ENCODE data around the gene SRI. TPM values are rescaled to one million over a fixed set of nuclear protein-coding genes. Genes with fewer than 3 reads are reported as not detected.

The SRI gene
- total and polyA plus RNA-seq, 7 experiments from 2014 or later, result 39.9 to 209 (median 66.4) TPM

- Mint-ChIP-seq H3K9me3 (peaks cover 7 to 32% (median 16%) of the 10 kb centered on the region in 11 donors), H3K27me3 (peaks cover 0 to 35% (median 32%) of the 10 kb centered on the region in 5 donors), H3K36me3 (peaks cover 0 to 5% (median 0%) of the 10 kb centered on the region in 5 donors), H3K4me3 (no peak overlapping the region), H3K27ac (no peak overlapping the region), H3K4me1 (no peaks in the 10 kb centered on the region)
- CTCF ChIA-PET, result no interaction called here
- H3K36me3 ChIP-seq (ENCODE audit: control insufficient read depth in 2 of 3, insufficient read depth in 3 of 3, low read length in 3 of 3), result no peaks in the 10 kb centered on the region
- POLR2A ChIA-PET, result no interaction called here
- DNase-seq, result no peak
- H3K4me3 ChIP-seq (ENCODE audit: low read length), result no peak overlapping the region
- H3K27ac ChIP-seq (ENCODE audit: low read depth, low read length), result no peak overlapping the region
- intact Hi-C loops (cut with micrococcal nuclease), result no loop called here
- H3K4me1 ChIP-seq (ENCODE audit: control insufficient read depth in 2 of 2, insufficient read depth in 2 of 2, low read length in 2 of 2), result no peaks in the 10 kb centered on the region
- H3K27me3 ChIP-seq (ENCODE audit: control insufficient read depth in 2 of 2, insufficient read depth in 2 of 2, low read length in 2 of 2), result no peaks in the 10 kb centered on the region
- ATAC-seq, result no peak
- peaks cover 0 to 13% (median 0%) of the 10 kb centered on the region in 3 experiments for H3K9me3 ChIP-seq (ENCODE audit: control insufficient read depth in 2 of 3, low read length in 3 of 3)
Measured at GRCh38 chr7:88253640-88254039, 33.8 kb upstream of the SRI start.

- Mint-ChIP-seq H3K4me3 (no peak overlapping the region), H3K4me1 (no peaks in the 10 kb centered on the region), H3K27me3 (peaks cover 0 to 23% (median 13%) of the 10 kb centered on the region in 5 donors), H3K9me3 (no peaks in the 10 kb centered on the region), H3K27ac (no peak overlapping the region), H3K36me3 (no peaks in the 10 kb centered on the region)
- ATAC-seq (no peak), DNase-seq (no peak)
- Histone ChIP-seq H3K4me1 (ENCODE audit: control insufficient read depth in 2 of 2, insufficient read depth in 2 of 2, low read length in 2 of 2) (no peaks in the 10 kb centered on the region), H3K9me3 (ENCODE audit: control insufficient read depth in 2 of 3, low read length in 3 of 3) (no peaks in the 10 kb centered on the region), H3K4me3 (ENCODE audit: low read length) (no peak overlapping the region), H3K27ac (ENCODE audit: low read depth, low read length) (no peak overlapping the region), H3K27me3 (ENCODE audit: control insufficient read depth in 2 of 2, insufficient read depth in 2 of 2, low read length in 2 of 2) (no peaks in the 10 kb centered on the region), H3K36me3 (ENCODE audit: control insufficient read depth in 2 of 3, insufficient read depth in 3 of 3, low read length in 3 of 3) (no peaks in the 10 kb centered on the region)
- intact Hi-C loops (cut with micrococcal nuclease), result loop anchor here (2.0 to 5.0 kb wide), 5 partner anchors 23 to 1873 kb away; partner anchors contain the start of gene SRI (in 1 of the 2)
- POLR2A ChIA-PET, result no interaction called here
- CTCF ChIA-PET, result no interaction called here
Measured at GRCh38 chr7:88244258-88244657, 24.4 kb upstream of the SRI start.

GRCh38 chr7:88243345-88243909 lies 23.6 kb upstream of the SRI start:
- POLR2A ChIA-PET, result no interaction called here

GRCh38 chr7:88239852-88240251 lies 20.0 kb upstream of the SRI start:
- intact Hi-C loops (cut with micrococcal nuclease), result loop anchor here (5.0 kb wide), 3 partner anchors 597 to 1877 kb away; no protein-coding TSS in a partner anchor
- Histone ChIP-seq H3K4me1 (ENCODE audit: control insufficient read depth in 2 of 2, insufficient read depth in 2 of 2, low read length in 2 of 2) (no peaks in the 10 kb centered on the region), H3K4me3 (ENCODE audit: low read length) (no peak overlapping the region), H3K9me3 (ENCODE audit: control insufficient read depth in 2 of 3, low read length in 3 of 3) (no peaks in the 10 kb centered on the region), H3K27me3 (ENCODE audit: control insufficient read depth in 2 of 2, insufficient read depth in 2 of 2, low read length in 2 of 2) (no peaks in the 10 kb centered on the region), H3K27ac (ENCODE audit: low read depth, low read length) (no peak overlapping the region), H3K36me3 (ENCODE audit: control insufficient read depth in 2 of 3, insufficient read depth in 3 of 3, low read length in 3 of 3) (no peaks in the 10 kb centered on the region)
- DNase-seq (no peak), ATAC-seq (no peak)
- Mint-ChIP-seq H3K4me1 (peaks cover 0 to 4% (median 2%) of the 10 kb centered on the region in 7 donors), H3K9me3 (no peaks in the 10 kb centered on the region), H3K36me3 (no peaks in the 10 kb centered on the region), H3K27ac (no peak overlapping the region), H3K4me3 (no peak overlapping the region), H3K27me3 (peaks cover 0 to 20% (median 10%) of the 10 kb centered on the region in 5 donors)
- ChIA-PET CTCF (no interaction called here), POLR2A (no interaction called here)

More at GRCh38 chr7:88243345-88243909, 23.6 kb upstream of the SRI start:
- Mint-ChIP-seq H3K27me3 (peaks cover 0 to 23% (median 13%) of the 10 kb centered on the region in 5 donors), H3K27ac (no peak overlapping the region), H3K9me3 (no peaks in the 10 kb centered on the region), H3K4me3 (no peak overlapping the region), H3K4me1 (no peaks in the 10 kb centered on the region), H3K36me3 (no peaks in the 10 kb centered on the region)
- peak in 4 of 9 donors; percentile 4 to 13 (median 12) for DNase-seq
- no peaks in the 10 kb centered on the region for H3K27me3 ChIP-seq (ENCODE audit: control insufficient read depth in 2 of 2, insufficient read depth in 2 of 2, low read length in 2 of 2)
- no peaks in the 10 kb centered on the region for H3K9me3 ChIP-seq (ENCODE audit: control insufficient read depth in 2 of 3, low read length in 3 of 3)
- no peak overlapping the region for H3K4me3 ChIP-seq (ENCODE audit: low read length)
- ATAC-seq, result peak; percentile 77
- CTCF ChIA-PET, result interaction anchor here (0.9 kb wide), 1 partner anchor 1875 kb away, joined by 3 read pairs; no protein-coding TSS in a partner anchor
- intact Hi-C loops (cut with micrococcal nuclease), result loop anchor here (5.0 kb wide), 3 partner anchors 594 to 1874 kb away; no protein-coding TSS in a partner anchor
- H3K36me3 ChIP-seq (ENCODE audit: control insufficient read depth in 2 of 3, insufficient read depth in 3 of 3, low read length in 3 of 3), result no peaks in the 10 kb centered on the region
- no peaks in the 10 kb centered on the region for H3K4me1 ChIP-seq (ENCODE audit: control insufficient read depth in 2 of 2, insufficient read depth in 2 of 2, low read length in 2 of 2)
- no peak overlapping the region for H3K27ac ChIP-seq (ENCODE audit: low read depth, low read length)

- no peak overlapping the region for H3K4me3 Mint-ChIP-seq
- POLR2A ChIA-PET, result no interaction called here
- H3K36me3 Mint-ChIP-seq, result no peaks in the 10 kb centered on the region
Measured at GRCh38 chr7:88233828-88234227, 14.0 kb upstream of the SRI start.

GRCh38 chr7:88230646-88231045 lies 10.8 kb upstream of the SRI start:
- H3K36me3 Mint-ChIP-seq, result peaks cover 0 to 4% (median 0%) of the 10 kb centered on the region in 5 donors
- ChIA-PET CTCF (no interaction called here), POLR2A (no interaction called here)
- H3K9me3 ChIP-seq (ENCODE audit: control insufficient read depth in 2 of 3, low read length in 3 of 3), result no peaks in the 10 kb centered on the region
- no peak for DNase-seq
- H3K36me3 ChIP-seq (ENCODE audit: control insufficient read depth in 2 of 3, insufficient read depth in 3 of 3, low read length in 3 of 3), result no peaks in the 10 kb centered on the region
- H3K4me1 Mint-ChIP-seq, result no peaks in the 10 kb centered on the region
- intact Hi-C loops (cut with micrococcal nuclease), result no loop called here
- H3K27ac ChIP-seq (ENCODE audit: low read depth, low read length), result no peak overlapping the region
- ATAC-seq, result no peak
- H3K9me3 Mint-ChIP-seq, result peaks cover 2 to 15% (median 11%) of the 10 kb centered on the region in 11 donors
- no peak overlapping the region for H3K27ac Mint-ChIP-seq
- no peak overlapping the region for H3K4me3 ChIP-seq (ENCODE audit: low read length)
- no peak overlapping the region for H3K4me3 Mint-ChIP-seq
- no peaks in the 10 kb centered on the region for H3K27me3 ChIP-seq (ENCODE audit: control insufficient read depth in 2 of 2, insufficient read depth in 2 of 2, low read length in 2 of 2)
- peaks cover 20 to 37% (median 27%) of the 10 kb centered on the region in 5 donors for H3K27me3 Mint-ChIP-seq
- H3K4me1 ChIP-seq (ENCODE audit: control insufficient read depth in 2 of 2, insufficient read depth in 2 of 2, low read length in 2 of 2), result no peaks in the 10 kb centered on the region

More at GRCh38 chr7:88233828-88234227, 14.0 kb upstream of the SRI start:
- Mint-ChIP-seq H3K4me1 (peaks cover 0 to 4% (median 2%) of the 10 kb centered on the region in 7 donors), H3K27me3 (peaks cover 15 to 33% (median 22%) of the 10 kb centered on the region in 5 donors), H3K27ac (no peak overlapping the region), H3K9me3 (peaks cover 0 to 5% (median 3%) of the 10 kb centered on the region in 11 donors)
- H3K4me1 ChIP-seq (ENCODE audit: control insufficient read depth in 2 of 2, insufficient read depth in 2 of 2, low read length in 2 of 2), result no peaks in the 10 kb centered on the region
- CTCF ChIA-PET, result no interaction called here
- no peak overlapping the region for H3K4me3 ChIP-seq (ENCODE audit: low read length)
- intact Hi-C loops (cut with micrococcal nuclease), result no loop called here
- DNase-seq, result no peak
- ATAC-seq, result no peak
- H3K9me3 ChIP-seq (ENCODE audit: control insufficient read depth in 2 of 3, low read length in 3 of 3), result no peaks in the 10 kb centered on the region
- H3K36me3 ChIP-seq (ENCODE audit: control insufficient read depth in 2 of 3, insufficient read depth in 3 of 3, low read length in 3 of 3), result no peaks in the 10 kb centered on the region
- H3K27me3 ChIP-seq (ENCODE audit: control insufficient read depth in 2 of 2, insufficient read depth in 2 of 2, low read length in 2 of 2), result no peaks in the 10 kb centered on the region
- H3K27ac ChIP-seq (ENCODE audit: low read depth, low read length), result no peak overlapping the region
